Measurements from ENCODE around the gene OCSTAMP.

The OCSTAMP gene

DNA sequence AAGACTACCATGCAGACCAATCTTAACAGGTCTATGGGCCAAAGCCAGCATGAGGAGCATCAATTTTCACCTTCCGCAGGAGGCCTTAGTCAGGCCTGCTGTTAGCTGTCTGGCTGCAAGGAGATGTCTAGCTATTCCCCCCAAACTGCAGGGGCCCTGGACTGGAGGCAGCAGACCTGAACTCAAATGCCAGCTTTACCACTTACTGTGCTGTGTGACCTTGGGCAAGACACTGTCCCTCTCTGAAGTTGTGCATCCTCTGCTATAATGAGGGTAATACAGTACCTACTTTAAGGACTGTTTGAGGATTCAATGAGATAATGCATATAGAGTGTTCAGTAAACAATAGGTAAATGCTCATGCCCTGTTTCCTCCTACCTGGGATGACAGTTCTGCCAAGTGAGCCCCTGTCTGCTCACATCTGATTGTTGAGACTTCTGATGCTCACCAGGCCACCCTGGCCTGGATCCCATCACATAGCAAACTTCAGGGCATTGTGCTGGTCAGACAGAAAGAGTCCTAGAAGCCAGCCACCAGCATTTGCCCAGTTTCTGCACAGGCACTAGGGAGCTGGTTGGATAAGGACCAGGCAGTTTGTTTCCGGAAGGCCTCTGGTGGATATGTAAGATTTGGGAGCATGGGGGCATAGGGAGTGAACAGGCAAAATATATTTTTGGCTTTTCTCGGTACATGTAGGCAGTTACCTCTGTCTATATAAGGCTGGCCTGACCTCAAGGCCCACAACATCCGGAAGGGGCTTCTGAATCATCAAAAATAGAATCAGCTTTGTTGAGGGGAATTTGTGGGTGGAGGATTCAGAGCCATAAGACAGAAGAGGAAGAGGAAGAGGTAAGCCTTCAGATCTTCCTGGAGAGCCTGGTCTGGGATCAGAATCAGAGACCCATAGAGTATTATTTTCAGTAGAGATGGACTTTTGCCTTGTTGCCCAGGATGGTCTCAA lies 2.3 kb upstream of the OCSTAMP start:
- no peak for DNase-seq
- no peak for TF ChIP-seq GATA1 (IDR thresholded peaks at IDR 0.05; ENCODE audit: low read depth, low read length)
- no peak for TF ChIP-seq POLR2A (IDR thresholded peaks at IDR 0.05; ENCODE audit: low read length)

DNA sequence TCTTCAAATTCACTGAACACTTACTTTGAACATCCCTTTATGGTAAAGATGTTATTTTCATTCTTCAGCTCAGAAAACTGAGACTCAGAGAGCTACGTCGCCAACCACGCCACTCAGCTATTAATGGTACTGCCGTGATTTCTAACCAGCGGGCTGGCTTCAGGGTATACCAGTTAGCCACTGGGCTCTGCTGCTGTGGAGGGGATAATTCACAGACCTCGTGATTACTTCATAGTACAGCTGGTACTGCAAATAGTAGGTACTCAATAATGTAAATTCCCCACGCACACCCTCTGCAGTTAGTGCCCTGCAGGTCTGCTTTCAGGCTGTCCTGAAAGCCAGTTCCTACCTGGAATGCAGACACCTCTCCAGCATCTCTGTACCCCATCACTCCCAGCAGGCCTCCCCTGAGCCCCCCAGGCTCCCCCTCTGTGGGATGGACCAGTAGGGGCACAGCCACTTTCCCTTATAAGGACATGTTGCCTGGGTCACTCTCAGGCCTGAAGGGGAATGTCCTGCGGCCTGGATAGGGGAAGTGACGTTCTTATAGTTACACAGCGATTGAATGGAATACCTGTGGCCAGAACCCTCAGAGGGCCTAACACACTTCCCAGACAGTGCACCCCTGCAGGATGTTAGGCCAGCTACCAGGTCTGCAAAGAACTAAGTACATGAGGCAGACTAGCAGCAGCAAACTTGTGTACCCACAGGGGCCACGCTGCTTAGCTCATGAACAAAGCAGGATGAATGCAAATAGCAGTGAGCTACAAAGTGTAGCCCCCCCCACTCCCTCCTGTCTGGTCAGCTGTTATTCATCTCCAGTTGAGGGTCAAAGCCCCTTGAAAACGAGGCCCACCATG lies 1.3 kb upstream of the OCSTAMP start:
- no peak for DNase-seq
- TF ChIP-seq POLR2A (IDR thresholded peaks at IDR 0.05; ENCODE audit: low read length) (no peak), GATA1 (IDR thresholded peaks at IDR 0.05; ENCODE audit: low read depth, low read length) (no peak)

DNA sequence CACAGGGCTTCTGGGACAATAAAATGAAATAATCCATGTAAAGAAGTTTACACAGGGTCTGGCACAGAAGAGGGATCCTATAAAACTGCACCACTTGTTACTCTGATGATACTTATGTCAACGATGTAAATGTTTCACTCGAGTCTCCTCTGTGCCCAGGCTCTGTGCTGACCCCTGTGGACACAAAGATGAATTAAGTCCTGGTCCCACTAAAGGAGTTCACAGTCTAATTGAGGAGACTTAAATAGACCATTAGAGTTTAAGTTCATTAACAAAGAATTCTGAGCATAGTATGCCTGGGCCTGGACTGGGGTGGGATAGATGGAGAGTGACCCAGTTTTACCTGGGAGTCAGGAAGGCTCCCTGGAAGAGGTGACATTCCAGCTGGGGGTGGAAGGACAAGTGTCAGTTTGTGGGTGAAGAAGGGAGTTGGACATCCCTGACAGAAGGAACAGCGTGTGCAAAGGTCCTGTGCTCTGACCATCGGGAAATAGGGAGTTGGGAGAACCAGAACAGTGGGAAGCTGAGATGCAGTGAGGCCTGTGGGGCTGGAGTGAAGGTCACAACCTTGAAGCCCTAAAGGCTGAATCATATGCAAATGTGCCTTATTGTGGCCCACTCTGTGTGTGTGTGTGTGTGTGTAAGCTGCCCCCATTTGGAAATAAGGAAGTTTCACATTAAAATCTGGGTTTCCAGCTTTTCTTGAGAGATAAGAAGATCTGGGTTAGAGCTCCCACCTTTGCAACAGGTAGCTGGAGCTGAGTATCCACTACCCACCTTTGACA lies 1.1 kb downstream of the OCSTAMP start:
- no peak for TF ChIP-seq GATA1 (IDR thresholded peaks at IDR 0.05; ENCODE audit: low read depth, low read length)
- no peak for TF ChIP-seq POLR2A (IDR thresholded peaks at IDR 0.05; ENCODE audit: low read length)
- no peak for DNase-seq

DNA sequence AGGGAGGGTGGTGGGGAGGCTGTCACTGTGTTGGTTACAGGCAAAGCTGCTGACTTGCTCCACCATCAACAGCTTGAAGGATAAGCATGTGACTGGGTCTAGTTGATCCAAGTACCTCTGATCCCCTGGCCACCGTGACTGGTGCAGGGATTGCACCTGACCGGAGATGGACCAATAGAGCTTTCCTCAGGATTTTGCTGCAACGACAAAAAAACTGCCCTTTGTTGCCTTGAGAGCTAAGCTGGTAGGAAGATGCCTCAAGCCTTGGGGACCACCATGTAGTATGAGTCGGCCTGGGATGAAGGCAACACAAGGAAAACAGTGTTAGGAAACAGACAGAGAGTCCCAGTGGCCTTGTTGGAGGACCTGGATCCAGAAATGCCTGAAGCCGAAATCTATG lies 1.8 kb downstream of the OCSTAMP start:
- TF ChIP-seq POLR2A (IDR thresholded peaks at IDR 0.05; ENCODE audit: low read length), result no peak
- TF ChIP-seq GATA1 (IDR thresholded peaks at IDR 0.05; ENCODE audit: low read depth, low read length), result no peak
- no peak for DNase-seq

DNA sequence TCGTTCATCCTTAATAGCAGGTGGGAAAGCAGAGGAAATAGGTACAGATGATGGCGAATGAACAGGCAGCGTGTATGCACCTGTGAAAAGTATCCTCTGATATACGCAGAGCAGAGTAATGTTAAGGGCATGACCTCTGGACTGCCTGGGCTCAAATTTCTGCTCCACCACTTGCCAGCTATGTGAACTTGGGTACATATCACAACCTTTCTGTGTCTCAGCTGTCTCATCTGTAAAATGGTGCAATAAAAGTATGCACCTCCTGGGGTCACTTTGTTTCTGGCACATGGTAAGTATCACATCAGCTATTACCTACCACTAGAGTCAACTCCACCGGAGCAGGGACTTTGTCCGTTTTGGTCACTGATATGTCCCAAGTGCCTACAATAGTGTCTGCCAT lies 2.5 kb downstream of the OCSTAMP start:
- no peak for TF ChIP-seq POLR2A (IDR thresholded peaks at IDR 0.05; ENCODE audit: low read length)
- DNase-seq, result no peak

DNA sequence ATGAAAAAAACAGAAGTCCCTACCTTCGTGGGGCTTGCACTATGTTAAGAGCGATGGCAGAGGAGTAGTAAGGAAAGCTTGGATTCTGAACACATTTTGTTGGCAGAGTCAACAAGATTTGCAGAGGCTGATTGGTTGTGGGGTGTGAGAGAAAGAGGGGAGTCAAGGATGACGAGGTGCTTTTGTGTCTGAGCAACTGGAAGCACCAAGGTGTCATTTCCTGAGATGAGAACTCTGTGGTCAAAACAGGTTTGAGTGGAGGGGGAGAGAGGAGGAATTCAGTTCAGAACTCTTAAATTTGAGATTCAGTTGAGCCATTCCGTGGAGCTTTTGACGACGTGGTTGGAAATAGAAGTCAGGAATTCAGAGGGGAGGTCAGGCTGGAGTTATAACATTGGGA lies 3.5 kb downstream of the OCSTAMP start:
- DNase-seq, result no peak
- no peak for TF ChIP-seq GATA1 (IDR thresholded peaks at IDR 0.05; ENCODE audit: low read depth, low read length)
- no peak for TF ChIP-seq POLR2A (IDR thresholded peaks at IDR 0.05; ENCODE audit: low read length)

DNA sequence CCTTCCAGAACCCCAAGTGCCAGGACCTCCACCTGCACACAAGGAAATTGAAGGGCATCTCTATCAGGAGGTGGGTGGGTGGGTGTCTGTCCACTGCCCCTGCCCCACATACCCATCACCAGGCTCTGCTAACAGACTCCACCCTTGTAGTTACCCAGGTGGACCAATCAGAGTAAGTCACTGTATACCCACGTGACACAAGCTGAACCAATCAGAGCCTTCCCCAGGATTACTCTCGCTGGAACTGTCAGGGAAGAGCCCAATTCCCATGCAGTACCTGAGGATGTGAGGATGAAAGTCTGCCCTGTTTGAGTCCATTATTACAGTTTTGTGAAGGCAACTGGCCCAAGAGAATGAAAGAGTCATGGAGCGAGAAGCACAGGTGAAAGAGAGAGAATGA lies 4.2 kb downstream of the OCSTAMP start:
- no peak for DNase-seq
- TF ChIP-seq GATA1 (IDR thresholded peaks at IDR 0.05; ENCODE audit: low read depth, low read length) (no peak), POLR2A (IDR thresholded peaks at IDR 0.05; ENCODE audit: low read length) (no peak)

DNA sequence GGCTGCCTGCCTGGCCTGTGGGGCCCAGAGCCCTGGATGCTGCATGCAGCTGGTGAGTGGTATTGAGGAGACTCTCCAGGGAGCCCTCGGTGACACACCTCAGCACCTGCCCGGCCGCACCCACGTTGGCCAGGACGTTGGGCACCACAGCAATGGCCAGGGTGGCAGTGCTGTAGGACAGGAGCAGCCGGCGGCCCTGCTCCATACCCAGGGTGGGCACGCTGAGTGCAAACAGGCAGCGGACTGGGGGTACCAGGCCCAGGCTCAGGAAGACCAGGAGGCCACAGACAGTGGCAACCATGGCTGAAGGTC lies 4.7 kb downstream of the OCSTAMP start:
- DNase-seq, result no peak
- TF ChIP-seq POLR2A (IDR thresholded peaks at IDR 0.05; ENCODE audit: low read length) (no peak), GATA1 (IDR thresholded peaks at IDR 0.05; ENCODE audit: low read depth, low read length) (no peak)

DNA sequence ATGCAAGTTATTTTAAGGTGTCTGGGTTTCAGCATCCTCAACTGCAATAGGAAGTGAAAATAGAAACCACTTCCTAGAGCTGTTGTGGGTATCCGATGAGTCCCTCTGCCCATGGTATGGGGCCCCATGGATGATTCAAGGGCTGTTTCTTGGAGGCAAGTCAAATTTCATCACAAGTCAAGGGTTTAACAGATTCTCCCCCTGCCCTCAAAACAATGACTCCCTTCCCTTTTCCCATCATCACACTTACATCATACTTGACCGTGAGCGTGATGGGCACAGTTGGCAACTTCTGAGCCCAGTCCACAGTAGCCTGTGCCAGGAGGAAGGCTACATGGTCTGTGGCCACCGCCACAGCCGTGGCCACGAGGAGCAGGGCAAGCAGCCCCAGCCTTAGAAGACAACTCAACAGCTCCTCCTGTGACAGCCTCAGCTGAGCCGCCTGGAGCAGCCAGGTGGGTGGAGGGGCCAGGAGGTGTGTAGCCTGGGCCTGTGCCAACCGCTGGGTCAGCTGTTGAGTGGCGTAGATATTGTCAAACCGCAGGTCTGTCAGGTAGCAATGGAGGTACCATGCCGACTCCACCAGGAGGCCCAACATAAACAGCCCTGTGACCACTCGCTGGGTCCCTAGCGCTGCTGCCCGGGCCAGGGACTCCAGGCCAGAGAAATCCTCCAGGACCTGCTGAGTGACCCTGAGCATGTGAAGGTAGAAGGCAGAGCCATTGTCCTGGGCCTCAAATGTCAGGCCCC lies 5.2 kb downstream of the OCSTAMP start:
- TF ChIP-seq GATA1 (IDR thresholded peaks at IDR 0.05; ENCODE audit: low read depth, low read length) (no peak), POLR2A (IDR thresholded peaks at IDR 0.05; ENCODE audit: low read length) (no peak)
- no peak for DNase-seq

DNA sequence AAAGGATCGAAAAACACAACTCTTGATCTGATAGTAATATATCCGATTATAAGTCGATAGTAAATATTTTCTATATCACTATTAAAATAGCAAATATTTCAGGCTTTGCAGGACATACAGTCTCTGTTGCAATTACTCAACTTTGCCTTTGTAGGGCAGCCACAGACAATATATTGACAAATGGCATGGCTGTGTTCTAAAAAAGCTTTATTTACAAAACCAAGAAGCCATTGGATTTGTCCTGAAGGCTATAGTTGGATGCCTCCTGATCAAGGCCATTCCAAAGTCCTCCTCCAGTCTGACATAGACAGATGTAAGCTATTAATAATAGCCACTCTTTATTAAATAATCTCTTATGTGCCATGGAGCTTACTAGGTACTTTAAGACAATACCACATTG lies 5.9 kb downstream of the OCSTAMP start:
- no peak for TF ChIP-seq GATA1 (IDR thresholded peaks at IDR 0.05; ENCODE audit: low read depth, low read length)
- no peak for TF ChIP-seq POLR2A (IDR thresholded peaks at IDR 0.05; ENCODE audit: low read length)
- no peak for DNase-seq

DNA sequence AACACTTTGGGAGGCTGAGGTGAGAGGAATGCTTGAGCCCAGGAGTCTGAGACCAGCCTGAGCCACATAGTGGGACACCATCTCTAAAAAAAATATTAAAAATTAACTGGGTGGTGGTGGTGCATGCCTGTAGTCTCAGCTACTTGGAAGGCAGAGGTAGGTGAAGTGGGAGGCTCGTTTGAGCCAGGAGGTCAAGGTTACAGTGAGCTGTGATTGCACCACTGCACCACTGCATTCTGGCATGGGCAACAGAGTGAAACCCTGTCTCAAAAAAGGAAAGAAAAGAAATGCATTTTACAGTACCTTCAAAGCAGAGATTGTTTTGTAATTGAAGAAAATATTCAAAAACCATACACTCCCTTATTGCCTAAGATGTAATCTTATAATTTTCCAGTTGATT lies 6.5 kb downstream of the OCSTAMP start:
- DNase-seq, result no peak
- TF ChIP-seq GATA1 (IDR thresholded peaks at IDR 0.05; ENCODE audit: low read depth, low read length) (no peak), POLR2A (IDR thresholded peaks at IDR 0.05; ENCODE audit: low read length) (no peak)

DNA sequence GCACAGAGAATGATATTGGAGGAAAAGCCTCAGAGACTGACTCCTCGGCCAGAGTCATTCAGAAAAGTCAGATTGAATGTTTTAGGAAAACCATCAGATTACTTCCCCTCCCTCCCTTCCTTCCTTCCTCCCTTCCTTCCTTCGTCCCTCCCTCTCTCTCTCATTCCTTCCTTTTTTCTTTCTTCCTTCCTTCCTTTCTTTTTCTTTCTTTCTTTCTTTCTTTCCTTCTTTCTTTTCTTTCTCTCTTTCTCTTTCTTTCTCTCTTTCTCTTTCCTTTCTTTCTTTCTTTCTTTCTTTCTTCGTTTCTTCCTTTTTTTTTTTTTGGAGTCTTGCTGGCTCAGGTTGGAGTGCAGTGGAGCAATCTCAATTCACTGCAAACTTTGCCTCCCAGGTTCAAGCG lies 7.4 kb downstream of the OCSTAMP start:
- TF ChIP-seq POLR2A (IDR thresholded peaks at IDR 0.05; ENCODE audit: low read length), result no peak
- no peak for TF ChIP-seq GATA1 (IDR thresholded peaks at IDR 0.05; ENCODE audit: low read depth, low read length)
- DNase-seq, result no peak

DNA sequence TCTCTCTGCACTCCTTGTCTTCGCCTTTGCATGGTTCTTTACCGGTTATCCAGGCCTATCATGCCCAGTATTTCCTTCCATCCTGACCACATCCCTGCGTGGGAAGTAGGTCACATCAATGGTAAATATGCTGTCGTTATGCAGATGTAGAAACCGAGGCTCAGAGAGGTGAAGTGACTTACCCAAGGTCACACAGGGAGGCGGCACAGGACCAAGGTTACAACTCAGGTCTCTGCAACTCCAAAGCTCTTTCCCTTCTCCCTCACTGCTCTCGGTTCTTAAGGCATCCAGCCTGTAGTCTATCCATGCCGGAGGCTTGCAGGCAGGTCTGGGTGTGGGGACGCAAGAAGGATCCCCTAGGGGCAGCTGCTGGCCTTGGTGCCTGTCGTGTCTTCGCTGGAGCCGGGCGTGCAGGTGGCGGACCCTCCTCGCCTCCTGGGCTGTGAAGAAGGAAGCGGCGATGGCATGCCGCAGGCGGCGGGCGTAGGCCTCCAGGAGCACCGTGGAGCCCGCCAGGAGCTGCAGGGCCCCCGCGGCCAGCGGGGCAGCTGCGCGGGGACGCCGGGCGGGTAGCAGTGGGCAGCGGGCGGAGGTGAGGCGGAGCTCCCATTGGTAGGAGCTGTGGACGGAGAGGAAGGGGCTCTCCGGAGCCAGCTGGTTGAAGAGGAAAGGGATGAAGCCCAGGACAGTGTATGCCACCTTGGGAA lies 9.1 kb downstream of the OCSTAMP start:
- DNase-seq, result no peak
- TF ChIP-seq POLR2A (IDR thresholded peaks at IDR 0.05; ENCODE audit: low read length) (no peak), GATA1 (IDR thresholded peaks at IDR 0.05; ENCODE audit: low read depth, low read length) (no peak)
